Activated naive CD8-positive, alpha-beta T cell treated with anti-CD3 and anti-CD28 coated beads, Interleukin-2, amount 10 ng/mL, durations not matched to agents 7 days and 5 days (primary cell): ENCODE data around the gene CLEC2L. TPM values are rescaled to one million over a fixed set of nuclear protein-coding genes. Genes with fewer than 3 reads are reported as not detected.

Source experiments
- ATAC-seq: fragments of 150-1000 bp; cut with Tn5 transposase; one replicate; pipeline ENCODE4 v1.10.0; 2021; ENCODE audit warnings: low read depth, moderate library complexity
- POLR2A ChIA-PET: fragments of 350-600 bp; sonication (Branson Sonifier 250); formaldehyde crosslinking; loops from one replicate; lab custom pipeline; 2021; ENCODE audit warnings: antibody characterized with exemption; lab: Charles Lee
- DNase-seq: peaks from one replicate; pipeline ENCODE4 v3.0.0; 2021
- H3K27ac Mint-ChIP-seq: one replicate; pipeline ENCODE4 v1.8.0; 2022; ENCODE audit warnings: mild to moderate bottlenecking, mixed read lengths
- H3K27me3 Mint-ChIP-seq: one replicate; pipeline ENCODE4 v1.8.0; 2022; ENCODE audit warnings: mild to moderate bottlenecking, moderate library complexity, mixed read lengths
- H3K36me3 Mint-ChIP-seq: one replicate; pipeline ENCODE4 v1.8.0; 2021; ENCODE audit warnings: mild to moderate bottlenecking, mixed read lengths
- H3K4me1 Mint-ChIP-seq: one replicate; pipeline ENCODE4 v1.8.0; 2021; ENCODE audit warnings: mixed read lengths
- H3K4me3 Mint-ChIP-seq: one replicate; pipeline ENCODE4 v1.8.0; 2022; ENCODE audit warnings: mild to moderate bottlenecking, moderate library complexity, mixed read lengths
- H3K9me3 Mint-ChIP-seq: one replicate; pipeline ENCODE4 v1.8.0; 2021; ENCODE audit warnings: mixed read lengths
- total RNA-seq, 2 experiments: library from RNA; stranded (reverse); gene quantifications; one replicate each; pipeline ENCODE4 v1.2.3, GENCODE V29; 2021

CLEC2L gene
- not detected for total RNA-seq

DNA sequence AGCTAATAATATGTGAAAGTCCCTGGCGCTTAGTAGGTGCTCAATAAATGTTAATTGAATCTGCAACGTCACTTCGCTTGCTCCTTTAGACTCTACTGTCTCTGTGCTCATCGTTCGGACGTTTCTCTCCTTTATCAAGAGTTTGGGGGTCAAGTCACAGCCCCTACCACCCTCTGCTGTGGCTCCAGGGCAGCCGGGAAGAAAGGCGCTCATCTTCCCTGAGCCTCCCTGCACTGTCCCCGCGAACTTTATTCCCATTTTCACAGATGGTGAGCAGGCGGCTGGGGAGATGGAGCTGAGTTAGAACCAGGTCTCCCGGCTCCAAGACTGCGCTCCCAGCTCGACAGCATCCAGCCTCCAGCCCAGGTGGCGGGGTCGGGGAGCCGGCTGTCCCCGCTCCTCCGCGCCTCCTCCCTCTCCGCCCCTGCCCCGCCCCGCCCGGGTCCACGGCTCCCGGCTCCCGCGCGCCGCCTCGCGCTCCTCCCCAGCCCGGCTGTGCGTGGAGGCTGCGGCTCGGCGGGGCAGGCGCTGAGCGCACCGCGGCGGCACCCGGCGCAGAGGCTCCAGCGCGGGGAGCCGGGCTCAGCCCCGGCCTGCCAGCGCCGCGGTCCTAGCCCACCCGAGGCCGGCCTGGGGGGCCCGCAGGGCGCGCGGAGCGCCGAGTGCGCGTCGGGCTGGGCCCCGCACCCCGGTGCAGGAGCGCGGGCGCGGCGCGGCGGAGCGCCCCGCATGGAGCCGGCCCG lies at the start of gene CLEC2L:
Gene CLEC2L, plus strand, starts transcription at position 487 of the 743 bp plus-strand sequence. Its CDS starts 243 bp downstream, at position 730.
- no peak within 1 kb of the TSS for H3K4me3 Mint-ChIP-seq
- peak; percentile 42 for ATAC-seq
- DNase-seq = no peak
- POLR2A ChIA-PET = no interaction called here
- H3K9me3 Mint-ChIP-seq = peaks cover 2% of the 10 kb centered on the region
- no peak within 1 kb of the TSS for H3K27ac Mint-ChIP-seq
- H3K36me3 Mint-ChIP-seq = no peaks in the 10 kb centered on the region
- H3K4me1 Mint-ChIP-seq = peaks cover 5% of the 10 kb centered on the region
- peaks cover 49% of the 10 kb centered on the region for H3K27me3 Mint-ChIP-seq

DNA sequence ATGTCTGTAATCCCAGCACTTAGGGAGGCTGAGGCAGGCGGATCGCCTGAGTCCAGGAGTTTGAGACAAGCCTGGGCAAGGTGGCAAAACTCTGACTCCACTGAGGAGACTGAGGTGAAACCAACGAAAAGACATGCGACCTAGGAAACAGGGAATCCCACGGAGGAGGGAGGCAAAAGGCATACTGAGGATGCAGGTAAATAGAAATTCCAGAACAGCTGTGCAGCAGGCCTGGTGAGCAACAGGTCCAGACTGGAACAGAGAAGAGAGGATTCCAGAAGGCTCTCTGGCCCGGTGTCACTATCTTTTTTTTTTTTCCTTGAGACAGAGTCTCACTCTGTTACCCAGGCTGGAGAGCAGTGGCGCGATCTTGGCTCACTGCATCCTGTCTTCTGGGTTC lies 47.3 kb upstream of the CLEC2L start:
- ATAC-seq (no peak), DNase-seq (no peak)
- Mint-ChIP-seq H3K27ac (no peak overlapping the region), H3K27me3 (peaks cover 4% of the 10 kb centered on the region), H3K9me3 (peaks cover 2% of the 10 kb centered on the region), H3K4me3 (no peak overlapping the region), H3K4me1 (no peaks in the 10 kb centered on the region), H3K36me3 (no peaks in the 10 kb centered on the region)
- POLR2A ChIA-PET = no interaction called here

DNA sequence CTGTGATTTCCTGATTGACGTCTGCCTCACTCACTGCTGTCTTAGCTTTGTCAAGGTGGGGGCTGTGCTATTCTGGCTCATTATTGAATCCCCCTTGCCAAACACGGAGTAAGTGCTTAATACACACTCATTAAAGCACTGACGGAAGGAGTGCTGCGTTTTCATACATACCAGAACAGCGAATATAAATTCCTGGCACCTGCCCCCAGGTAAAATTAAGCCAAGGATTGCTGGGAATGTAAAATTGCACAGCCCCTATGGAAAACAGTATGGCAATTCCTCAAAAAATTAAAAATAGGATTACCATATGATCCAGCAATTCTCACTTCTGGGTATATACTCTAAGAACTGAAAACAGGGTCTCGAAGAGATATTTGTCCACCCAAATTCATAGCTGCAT lies 46.6 kb upstream of the CLEC2L start:
- H3K4me3 Mint-ChIP-seq = no peak overlapping the region
- peaks cover 2% of the 10 kb centered on the region for H3K9me3 Mint-ChIP-seq
- H3K27ac Mint-ChIP-seq = no peak overlapping the region
- POLR2A ChIA-PET = no interaction called here
- no peaks in the 10 kb centered on the region for H3K4me1 Mint-ChIP-seq
- no peak for DNase-seq
- no peak for ATAC-seq
- peaks cover 11% of the 10 kb centered on the region for H3K27me3 Mint-ChIP-seq
- H3K36me3 Mint-ChIP-seq = no peaks in the 10 kb centered on the region

DNA sequence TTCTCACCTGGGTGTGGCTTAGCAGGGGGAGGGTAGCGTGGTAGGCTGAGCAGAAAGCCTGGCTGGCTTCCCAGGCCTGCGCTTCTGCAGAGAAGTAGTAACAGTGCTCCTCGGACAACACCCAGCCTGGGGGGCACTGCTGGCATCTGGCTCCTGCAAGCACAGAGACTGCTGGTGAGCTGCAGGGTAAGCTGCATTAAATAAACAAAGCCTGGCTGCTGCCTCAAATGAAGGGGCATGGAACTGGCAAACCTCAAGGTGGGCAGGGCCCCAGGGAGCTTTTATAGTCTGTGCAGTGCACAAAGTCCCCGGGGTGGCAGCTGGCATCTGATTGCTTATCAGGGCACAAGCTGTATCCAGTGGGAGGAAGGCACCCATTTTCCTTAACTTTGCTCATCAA lies 43.9 kb upstream of the CLEC2L start:
- H3K27me3 Mint-ChIP-seq = peaks cover 24% of the 10 kb centered on the region
- H3K36me3 Mint-ChIP-seq = no peaks in the 10 kb centered on the region
- no peak overlapping the region for H3K4me3 Mint-ChIP-seq
- no peak for DNase-seq
- no peak for ATAC-seq
- POLR2A ChIA-PET = no interaction called here
- no peaks in the 10 kb centered on the region for H3K9me3 Mint-ChIP-seq
- H3K4me1 Mint-ChIP-seq = peaks cover 2% of the 10 kb centered on the region
- no peak overlapping the region for H3K27ac Mint-ChIP-seq

DNA sequence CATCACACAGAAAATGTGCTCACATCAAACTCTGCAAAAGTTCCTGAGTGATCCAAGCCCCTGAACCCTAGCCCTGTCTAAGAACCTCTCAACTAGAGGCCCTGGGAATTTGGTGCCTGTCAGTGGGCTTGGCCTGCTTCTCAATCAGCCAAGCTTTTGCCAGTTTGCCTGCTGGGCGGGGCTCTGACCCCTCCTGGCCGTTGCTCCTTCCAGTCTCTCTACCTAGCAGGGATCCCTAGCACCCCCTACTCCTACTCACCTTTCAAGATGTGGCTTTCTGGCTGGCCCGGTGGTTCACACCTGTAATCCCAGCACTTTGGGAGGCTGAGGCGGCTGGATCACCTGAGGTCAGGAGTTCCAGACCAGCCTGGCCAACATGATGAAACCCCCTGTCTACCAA lies 42.1 kb upstream of the CLEC2L start:
- peaks cover 42% of the 10 kb centered on the region for H3K27me3 Mint-ChIP-seq
- peaks cover 2% of the 10 kb centered on the region for H3K4me1 Mint-ChIP-seq
- no peaks in the 10 kb centered on the region for H3K9me3 Mint-ChIP-seq
- no peak for DNase-seq
- ATAC-seq = no peak
- no peak overlapping the region for H3K4me3 Mint-ChIP-seq
- no peaks in the 10 kb centered on the region for H3K36me3 Mint-ChIP-seq
- H3K27ac Mint-ChIP-seq = no peak overlapping the region
- POLR2A ChIA-PET = no interaction called here

DNA sequence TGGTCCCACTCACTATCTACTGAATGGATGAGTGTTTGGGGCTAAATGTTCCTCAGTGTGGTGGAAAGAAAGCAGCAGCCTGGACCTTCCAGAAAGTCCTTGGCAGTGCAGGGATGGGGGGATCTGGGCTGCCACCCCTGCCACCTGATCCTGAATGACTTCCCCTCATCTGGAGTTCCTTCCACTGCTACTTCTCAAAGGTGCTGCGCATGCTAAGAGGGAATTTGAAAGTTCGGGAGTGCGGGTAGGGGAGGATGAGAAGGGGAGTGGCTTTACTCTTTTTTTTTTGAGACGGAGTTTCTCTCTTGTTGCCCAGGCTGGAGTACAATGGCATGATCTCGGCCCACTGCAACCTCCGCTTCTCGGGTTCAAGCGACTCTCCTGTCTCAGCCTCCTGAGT lies 41.4 kb upstream of the CLEC2L start:
- POLR2A ChIA-PET = interaction anchor here (0.6 kb wide), 1 partner anchor 32 kb away, joined by 3 read pairs; no protein-coding TSS in a partner anchor
- H3K27ac Mint-ChIP-seq = no peak overlapping the region
- H3K27me3 Mint-ChIP-seq = peaks cover 48% of the 10 kb centered on the region
- no peak for ATAC-seq
- peak overlapping the region; percentile 22 for H3K4me3 Mint-ChIP-seq
- H3K9me3 Mint-ChIP-seq = no peaks in the 10 kb centered on the region
- H3K36me3 Mint-ChIP-seq = no peaks in the 10 kb centered on the region
- no peak for DNase-seq
- H3K4me1 Mint-ChIP-seq = peaks cover 4% of the 10 kb centered on the region

DNA sequence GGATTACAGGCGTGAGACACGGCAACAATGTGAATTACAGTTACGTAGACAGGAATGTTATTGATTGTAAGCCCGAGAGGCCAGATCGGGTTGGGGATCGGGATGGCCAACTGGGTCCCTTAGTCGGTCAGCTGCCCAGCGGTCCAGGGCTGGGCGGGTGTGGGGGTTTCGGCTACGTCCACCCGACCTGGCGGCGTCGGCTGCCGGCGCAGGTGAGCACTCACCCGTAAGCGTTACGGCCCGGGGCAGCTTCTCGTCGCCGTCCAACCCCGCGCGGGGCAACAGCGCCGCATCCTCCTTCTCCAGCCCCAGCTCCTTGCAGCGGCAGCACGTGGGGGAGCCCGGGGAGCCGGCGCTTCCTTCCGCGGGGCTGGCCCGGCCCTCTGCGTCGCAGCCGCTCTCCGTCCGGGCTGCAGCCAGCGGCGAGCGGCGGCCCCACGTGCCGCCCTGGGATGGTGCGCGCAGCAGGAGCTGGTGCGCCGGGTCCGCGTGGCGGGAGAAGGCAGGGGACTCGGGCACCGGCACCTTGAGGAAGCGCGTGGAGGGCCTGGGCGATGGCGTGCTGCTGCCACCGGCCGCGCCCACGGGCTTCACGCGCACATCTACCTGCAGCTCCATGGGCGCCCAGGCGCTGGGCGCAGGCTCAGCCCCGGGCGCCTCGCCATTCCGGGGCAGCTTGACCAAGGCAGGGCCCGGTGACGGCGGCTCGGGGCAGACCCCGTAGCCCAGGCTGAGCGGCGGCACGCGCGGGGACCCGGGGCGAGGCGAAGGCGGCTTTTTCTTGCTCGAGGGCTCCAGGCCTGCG lies 40.6 kb upstream of the CLEC2L start:
- POLR2A ChIA-PET = interaction anchor here (0.5 to 1.0 kb wide), 3 partner anchors 21 to 773 kb away, joined by 3 to 6 read pairs (median 3); no protein-coding TSS in a partner anchor
- DNase-seq (peak; percentile 47), ATAC-seq (peak; percentile 55)
- Mint-ChIP-seq H3K27ac (no peak overlapping the region), H3K4me1 (peaks cover 4% of the 10 kb centered on the region), H3K36me3 (no peaks in the 10 kb centered on the region), H3K4me3 (peak overlapping the region; percentile 50), H3K9me3 (no peaks in the 10 kb centered on the region), H3K27me3 (peaks cover 52% of the 10 kb centered on the region)

DNA sequence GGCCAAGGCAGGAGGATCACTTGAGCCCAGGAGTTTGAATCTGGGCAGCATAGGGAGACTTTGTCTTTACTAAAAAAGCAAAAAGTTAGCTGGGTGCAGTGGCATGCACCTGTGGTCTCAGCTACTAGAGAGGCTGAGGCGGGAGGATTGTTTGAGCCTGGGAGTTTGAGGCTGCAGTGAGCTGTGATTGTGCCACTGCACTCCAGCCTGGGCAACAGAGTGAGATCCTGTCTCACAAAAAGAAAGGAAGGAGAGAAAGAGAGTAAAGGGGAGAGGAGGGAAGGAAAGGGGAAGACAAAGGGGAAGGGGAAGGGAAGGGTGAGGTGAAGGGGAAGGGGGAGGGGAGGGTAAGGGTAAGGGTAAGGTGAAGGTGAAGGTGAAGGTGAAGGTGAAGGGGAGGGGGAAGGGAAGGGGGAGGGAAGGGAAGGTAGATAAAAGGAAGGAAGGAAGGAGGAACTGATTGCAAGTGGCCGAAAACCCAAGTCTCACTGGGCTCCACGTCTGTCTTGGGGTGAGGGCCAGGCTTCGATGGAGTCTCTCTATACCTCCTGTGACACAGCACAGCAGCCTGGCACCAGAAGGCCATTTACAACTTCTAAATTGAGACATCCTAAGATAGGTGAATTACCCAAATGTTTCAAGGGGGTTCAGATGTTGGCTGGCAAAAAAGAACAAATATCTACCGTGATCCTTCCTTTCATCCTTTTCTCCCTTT lies 36.0 kb upstream of the CLEC2L start:
- no peaks in the 10 kb centered on the region for H3K36me3 Mint-ChIP-seq
- no peak overlapping the region for H3K4me3 Mint-ChIP-seq
- peaks cover 4% of the 10 kb centered on the region for H3K4me1 Mint-ChIP-seq
- DNase-seq = no peak
- POLR2A ChIA-PET = no interaction called here
- no peak for ATAC-seq
- H3K27me3 Mint-ChIP-seq = peaks cover 36% of the 10 kb centered on the region
- no peak overlapping the region for H3K27ac Mint-ChIP-seq
- no peaks in the 10 kb centered on the region for H3K9me3 Mint-ChIP-seq

DNA sequence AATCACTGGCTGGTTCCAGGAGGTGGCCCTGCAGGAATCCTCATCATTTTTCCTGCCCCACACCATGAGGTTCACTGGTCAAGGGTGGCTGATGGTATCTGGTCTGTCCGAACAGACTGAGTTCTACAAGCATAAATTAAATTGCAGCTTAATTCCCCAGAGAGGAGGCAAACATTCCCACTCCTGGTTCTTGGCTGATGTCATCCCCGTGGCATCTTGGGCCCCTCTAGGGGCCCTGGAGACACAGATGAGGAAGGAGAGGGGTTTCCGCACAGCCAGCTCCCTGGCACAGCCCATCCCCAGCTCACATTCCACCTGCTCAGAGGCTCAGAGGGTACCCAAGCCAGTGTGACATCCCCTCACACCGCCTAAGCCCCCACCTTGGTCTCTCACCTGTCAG lies 34.7 kb upstream of the CLEC2L start:
- Mint-ChIP-seq H3K27ac (no peak overlapping the region), H3K4me1 (peaks cover 4% of the 10 kb centered on the region), H3K27me3 (peaks cover 36% of the 10 kb centered on the region), H3K36me3 (no peaks in the 10 kb centered on the region), H3K9me3 (no peaks in the 10 kb centered on the region), H3K4me3 (no peak overlapping the region)
- DNase-seq = no peak
- POLR2A ChIA-PET = no interaction called here
- no peak for ATAC-seq

DNA sequence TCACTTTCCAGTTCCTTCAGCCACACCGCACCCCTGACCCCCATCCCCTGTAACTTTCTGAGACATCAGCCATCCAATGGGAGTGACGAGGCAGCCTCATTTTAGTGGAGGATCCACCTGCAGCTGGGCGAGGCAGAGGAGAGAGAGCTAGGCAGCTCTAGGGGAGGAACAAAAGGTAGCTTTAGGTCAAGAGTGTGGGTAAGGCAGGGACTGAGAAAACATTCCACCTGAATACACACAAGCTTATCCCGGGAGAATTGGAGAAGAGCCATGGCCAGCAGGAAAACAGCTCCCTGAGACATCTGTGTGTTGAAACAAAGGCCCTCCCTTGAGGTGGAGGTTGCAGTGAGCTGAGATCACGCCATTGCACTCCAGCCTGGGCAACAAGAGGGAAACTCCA lies 33.4 kb upstream of the CLEC2L start:
- no peaks in the 10 kb centered on the region for H3K36me3 Mint-ChIP-seq
- DNase-seq (no peak), ATAC-seq (no peak)
- peaks cover 12% of the 10 kb centered on the region for H3K4me1 Mint-ChIP-seq
- H3K27ac Mint-ChIP-seq = peak overlapping the region; percentile 9
- peaks cover 24% of the 10 kb centered on the region for H3K27me3 Mint-ChIP-seq
- H3K9me3 Mint-ChIP-seq = no peaks in the 10 kb centered on the region
- POLR2A ChIA-PET = no interaction called here
- H3K4me3 Mint-ChIP-seq = no peak overlapping the region

DNA sequence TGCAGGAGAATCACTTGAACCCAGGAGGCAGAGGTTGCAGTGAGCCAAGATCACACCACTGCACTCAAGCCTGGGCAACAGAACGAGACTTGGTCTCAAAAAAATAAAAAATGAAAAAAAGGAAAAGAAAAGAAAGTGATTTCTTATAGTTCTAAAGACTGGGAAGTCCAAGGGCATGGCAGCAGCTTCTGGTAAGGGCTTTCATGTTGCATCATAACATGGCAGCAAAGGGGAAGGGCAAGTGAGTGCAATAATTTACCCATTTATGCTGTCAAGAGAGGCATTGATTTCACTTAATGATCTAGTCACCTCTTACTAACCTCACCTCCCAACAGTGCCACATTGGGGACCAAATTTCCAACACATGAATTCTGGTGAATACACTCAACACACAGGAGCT lies 31.2 kb upstream of the CLEC2L start:
- Mint-ChIP-seq H3K4me1 (peaks cover 15% of the 10 kb centered on the region), H3K27me3 (peaks cover 3% of the 10 kb centered on the region), H3K36me3 (no peaks in the 10 kb centered on the region), H3K27ac (no peak overlapping the region), H3K9me3 (no peaks in the 10 kb centered on the region), H3K4me3 (no peak overlapping the region)
- no peak for ATAC-seq
- POLR2A ChIA-PET = no interaction called here
- no peak for DNase-seq

DNA sequence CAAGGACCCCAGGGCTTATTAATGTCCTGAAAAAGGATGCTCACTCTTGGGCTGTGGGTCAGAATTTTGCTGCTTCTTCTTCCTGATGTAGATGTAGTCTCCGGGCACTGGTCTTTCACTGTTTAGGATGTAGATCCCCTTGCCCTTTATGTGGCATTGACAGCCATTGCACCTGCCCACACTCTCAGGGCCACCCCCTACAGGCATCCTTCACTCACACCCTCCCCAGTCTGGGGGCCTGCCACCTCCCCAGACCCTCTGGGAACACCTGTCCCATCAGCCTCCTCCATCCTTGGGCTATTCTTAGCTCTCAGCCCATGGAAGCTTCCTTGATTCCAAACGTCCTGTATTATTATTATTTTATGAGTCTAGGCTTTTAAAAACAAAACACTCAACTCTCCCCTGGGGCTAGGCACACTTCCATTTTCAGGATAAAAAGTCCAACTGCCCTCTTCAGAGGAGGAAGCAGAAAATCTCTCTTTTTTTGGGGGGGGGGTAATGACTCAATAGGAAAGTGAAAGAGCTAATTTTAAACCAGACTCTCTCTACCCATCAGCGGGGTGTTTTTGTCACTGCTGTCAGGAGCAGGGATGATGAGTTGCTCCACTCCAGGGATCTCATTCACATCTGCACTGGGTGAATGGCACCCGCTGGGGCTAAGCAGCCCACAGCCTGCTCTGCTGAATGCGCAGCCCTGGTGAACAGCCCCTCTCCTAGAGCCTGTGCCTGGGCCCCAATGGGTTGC lies 28.5 kb upstream of the CLEC2L start:
- POLR2A ChIA-PET = no interaction called here
- peak; percentile 65 for ATAC-seq

More for the DNA sequence above, 28.5 kb upstream of the CLEC2L start:
- Mint-ChIP-seq H3K27ac (peak overlapping the region; percentile 63), H3K27me3 (peaks cover 8% of the 10 kb centered on the region), H3K4me1 (peaks cover 18% of the 10 kb centered on the region), H3K9me3 (no peaks in the 10 kb centered on the region), H3K36me3 (no peaks in the 10 kb centered on the region), H3K4me3 (peak overlapping the region; percentile 18)
- peak; percentile 43 for DNase-seq
